Nephron progenitor cell (in vitro differentiated cells): ENCODE data around the gene GSTT2.

Source experiments
- DNase-seq: peaks from one replicate; pipeline ENCODE4 v3.0.0; 2021
- H3K27ac Mint-ChIP-seq: 2 replicates; pipeline ENCODE4 v1.8.0; 2021; ENCODE audit warnings: mild to moderate bottlenecking, moderate library complexity, mixed read lengths
- H3K27me3 Mint-ChIP-seq: 2 replicates; pipeline ENCODE4 v1.8.0; 2021; ENCODE audit warnings: mild to moderate bottlenecking, low read depth, mixed read lengths; ENCODE audit not compliant: poor library complexity
- H3K36me3 Mint-ChIP-seq: 2 replicates; pipeline ENCODE4 v1.8.0; 2021; ENCODE audit warnings: low read depth, mixed read lengths
- H3K4me1 Mint-ChIP-seq: 2 replicates; pipeline ENCODE4 v1.8.0; 2021; ENCODE audit warnings: mixed read lengths
- H3K4me3 Mint-ChIP-seq: 2 replicates; pipeline ENCODE4 v1.8.0; 2021; ENCODE audit warnings: mild to moderate bottlenecking, moderate library complexity, mixed read lengths
- H3K9me3 Mint-ChIP-seq: 2 replicates; pipeline ENCODE4 v1.8.0; 2021; ENCODE audit warnings: mild to moderate bottlenecking, moderate library complexity, mixed read lengths
- CTCF ChIP-seq: fragments of 200-600 bp; sonication (generic); IDR thresholded peaks from 2 replicates; pipeline ENCODE4 v1.5.0; 2021; ENCODE audit warnings: antibody characterized with exemption

The GSTT2 gene

GRCh38 chr22:24010018-24010391 lies 30.1 kb downstream of the GSTT2 start:
- no peak for DNase-seq
- no peak for TF ChIP-seq CTCF
- Mint-ChIP-seq H3K27ac (peak overlapping the region; percentile 60), H3K4me1 (peaks cover 26% of the 10 kb centered on the region), H3K27me3 (peaks cover 11% of the 10 kb centered on the region), H3K4me3 (peak overlapping the region; percentile 65), H3K9me3 (no peaks in the 10 kb centered on the region), H3K36me3 (peaks cover 12% of the 10 kb centered on the region)

- DNase-seq, result no peak
- H3K4me1 Mint-ChIP-seq, result peaks cover 26% of the 10 kb centered on the region
- H3K9me3 Mint-ChIP-seq, result peaks cover 9% of the 10 kb centered on the region
- H3K4me3 Mint-ChIP-seq, result peak overlapping the region; percentile 93
- peak overlapping the region; percentile 87 for H3K27ac Mint-ChIP-seq
- H3K27me3 Mint-ChIP-seq, result peaks cover 11% of the 10 kb centered on the region
- peaks cover 21% of the 10 kb centered on the region for H3K36me3 Mint-ChIP-seq
- no peak for TF ChIP-seq CTCF
Observed at GRCh38 chr22:24011735-24012068, 31.8 kb downstream of the GSTT2 start.

GRCh38 chr22:24016156-24016555 lies 36.2 kb downstream of the GSTT2 start:
- no peak for TF ChIP-seq CTCF
- Mint-ChIP-seq H3K27ac (no peak overlapping the region), H3K4me3 (no peak overlapping the region), H3K4me1 (peaks cover 26% of the 10 kb centered on the region), H3K9me3 (peaks cover 9% of the 10 kb centered on the region), H3K27me3 (no peaks in the 10 kb centered on the region), H3K36me3 (peaks cover 35% of the 10 kb centered on the region)
- DNase-seq, result no peak

GRCh38 chr22:24021304-24021703 lies 41.4 kb downstream of the GSTT2 start:
- no peak for DNase-seq
- no peak overlapping the region for H3K27ac Mint-ChIP-seq
- peaks cover 8% of the 10 kb centered on the region for H3K4me1 Mint-ChIP-seq
- H3K4me3 Mint-ChIP-seq, result no peak overlapping the region
- TF ChIP-seq CTCF, result no peak
- H3K9me3 Mint-ChIP-seq, result peaks cover 34% of the 10 kb centered on the region
- H3K36me3 Mint-ChIP-seq, result peaks cover 56% of the 10 kb centered on the region
- no peaks in the 10 kb centered on the region for H3K27me3 Mint-ChIP-seq

GRCh38 chr22:24023204-24023789 lies 43.4 kb downstream of the GSTT2 start:
- Mint-ChIP-seq H3K9me3 (peaks cover 30% of the 10 kb centered on the region), H3K4me1 (peaks cover 20% of the 10 kb centered on the region), H3K27me3 (no peaks in the 10 kb centered on the region), H3K4me3 (no peak overlapping the region), H3K36me3 (peaks cover 46% of the 10 kb centered on the region), H3K27ac (no peak overlapping the region)
- TF ChIP-seq CTCF, result no peak
- no peak for DNase-seq

GRCh38 chr22:24024354-24024753 lies 44.4 kb downstream of the GSTT2 start:
- no peak overlapping the region for H3K27ac Mint-ChIP-seq
- no peak overlapping the region for H3K4me3 Mint-ChIP-seq

More at GRCh38 chr22:24024354-24024753, 44.4 kb downstream of the GSTT2 start:
- Mint-ChIP-seq H3K9me3 (peaks cover 30% of the 10 kb centered on the region), H3K4me1 (peaks cover 20% of the 10 kb centered on the region), H3K27me3 (no peaks in the 10 kb centered on the region), H3K36me3 (peaks cover 46% of the 10 kb centered on the region)
- no peak for DNase-seq
- TF ChIP-seq CTCF, result no peak
